IPS-15b (cell line): ENCODE data around the gene TENT4A.

Source experiments
- H3K27me3 ChIP-seq: one replicate; pipeline ENCODE4 v1.6.1; 2013; ENCODE audit warnings: low read length; ENCODE audit not compliant: control insufficient read depth, insufficient read depth
- H3K36me3 ChIP-seq: one replicate; pipeline ENCODE4 v1.6.1; 2013; ENCODE audit warnings: low read length; ENCODE audit not compliant: control insufficient read depth, insufficient read depth
- H3K4me1 ChIP-seq: one replicate; pipeline ENCODE4 v1.6.1; 2013; ENCODE audit warnings: mild to moderate bottlenecking, low read length; ENCODE audit not compliant: control insufficient read depth, insufficient read depth
- H3K4me3 ChIP-seq: one replicate; pipeline ENCODE4 v1.5.1; 2013; ENCODE audit warnings: low read depth, low read length
- H3K9ac ChIP-seq: one replicate; pipeline ENCODE4 v1.6.1; 2013; ENCODE audit warnings: low read depth, mild to moderate bottlenecking, low read length
- H3K9me3 ChIP-seq: one replicate; pipeline ENCODE4 v1.6.1; 2013; ENCODE audit warnings: mild to moderate bottlenecking, low read length; ENCODE audit not compliant: control insufficient read depth, insufficient read depth

The TENT4A gene

GRCh38 chr5:6737043-6737941, 24.1 kb downstream of the TENT4A start:
- Histone ChIP-seq H3K9me3 (no peaks in the 10 kb centered on the region), H3K9ac (no peak overlapping the region), H3K4me1 (no peaks in the 10 kb centered on the region), H3K4me3 (no peak overlapping the region), H3K36me3 (peaks cover 16% of the 10 kb centered on the region), H3K27me3 (no peaks in the 10 kb centered on the region)

GRCh38 chr5:6739603-6740002, 26.4 kb downstream of the TENT4A start:
- Histone ChIP-seq H3K27me3 (no peaks in the 10 kb centered on the region), H3K4me3 (no peak overlapping the region), H3K4me1 (no peaks in the 10 kb centered on the region), H3K9me3 (no peaks in the 10 kb centered on the region), H3K9ac (no peak overlapping the region), H3K36me3 (peaks cover 16% of the 10 kb centered on the region)

- Histone ChIP-seq H3K36me3 (peaks cover 16% of the 10 kb centered on the region), H3K9me3 (no peaks in the 10 kb centered on the region), H3K4me1 (no peaks in the 10 kb centered on the region), H3K9ac (no peak overlapping the region), H3K27me3 (no peaks in the 10 kb centered on the region), H3K4me3 (no peak overlapping the region)
Observed at GRCh38 chr5:6740586-6741150, 27.4 kb downstream of the TENT4A start.

GRCh38 chr5:6742081-6742758, 29.0 kb downstream of the TENT4A start:
- Histone ChIP-seq H3K27me3 (no peaks in the 10 kb centered on the region), H3K9ac (no peak overlapping the region), H3K4me1 (no peaks in the 10 kb centered on the region), H3K9me3 (no peaks in the 10 kb centered on the region), H3K36me3 (peaks cover 16% of the 10 kb centered on the region), H3K4me3 (no peak overlapping the region)

GRCh38 chr5:6743161-6743560, 29.9 kb downstream of the TENT4A start:
- peaks cover 16% of the 10 kb centered on the region for H3K36me3 ChIP-seq
- H3K9me3 ChIP-seq, result no peaks in the 10 kb centered on the region
- no peaks in the 10 kb centered on the region for H3K4me1 ChIP-seq
- no peaks in the 10 kb centered on the region for H3K27me3 ChIP-seq
- no peak overlapping the region for H3K4me3 ChIP-seq
- H3K9ac ChIP-seq, result no peak overlapping the region

GRCh38 chr5:6744841-6745705, 31.8 kb downstream of the TENT4A start:
- Histone ChIP-seq H3K36me3 (peaks cover 10% of the 10 kb centered on the region), H3K9ac (no peak overlapping the region), H3K4me1 (no peaks in the 10 kb centered on the region), H3K4me3 (no peak overlapping the region), H3K27me3 (no peaks in the 10 kb centered on the region), H3K9me3 (no peaks in the 10 kb centered on the region)

- Histone ChIP-seq H3K9me3 (no peaks in the 10 kb centered on the region), H3K4me3 (no peak overlapping the region), H3K36me3 (peaks cover 4% of the 10 kb centered on the region), H3K27me3 (no peaks in the 10 kb centered on the region), H3K4me1 (no peaks in the 10 kb centered on the region), H3K9ac (no peak overlapping the region)
Observed at GRCh38 chr5:6745706-6746222, 32.5 kb downstream of the TENT4A start.

- no peaks in the 10 kb centered on the region for H3K4me1 ChIP-seq
- no peak overlapping the region for H3K9ac ChIP-seq
- H3K9me3 ChIP-seq, result no peaks in the 10 kb centered on the region
- no peaks in the 10 kb centered on the region for H3K27me3 ChIP-seq
- peaks cover 4% of the 10 kb centered on the region for H3K36me3 ChIP-seq
- no peak overlapping the region for H3K4me3 ChIP-seq
Observed at GRCh38 chr5:6746244-6746643, 33.0 kb downstream of the TENT4A start.

GRCh38 chr5:6747103-6747502, 33.9 kb downstream of the TENT4A start:
- Histone ChIP-seq H3K9ac (no peak overlapping the region), H3K4me1 (no peaks in the 10 kb centered on the region), H3K36me3 (peaks cover 6% of the 10 kb centered on the region), H3K27me3 (no peaks in the 10 kb centered on the region), H3K9me3 (no peaks in the 10 kb centered on the region), H3K4me3 (no peak overlapping the region)

GRCh38 chr5:6748142-6748541, 34.9 kb downstream of the TENT4A start:
- H3K4me3 ChIP-seq, result no peak overlapping the region
- no peak overlapping the region for H3K9ac ChIP-seq
- no peaks in the 10 kb centered on the region for H3K9me3 ChIP-seq
- peaks cover 8% of the 10 kb centered on the region for H3K36me3 ChIP-seq
- no peaks in the 10 kb centered on the region for H3K4me1 ChIP-seq
- H3K27me3 ChIP-seq, result no peaks in the 10 kb centered on the region

- H3K27me3 ChIP-seq, result no peaks in the 10 kb centered on the region
- no peak overlapping the region for H3K4me3 ChIP-seq
- H3K9me3 ChIP-seq, result no peaks in the 10 kb centered on the region
- H3K9ac ChIP-seq, result no peak overlapping the region
- H3K4me1 ChIP-seq, result no peaks in the 10 kb centered on the region
- peaks cover 16% of the 10 kb centered on the region for H3K36me3 ChIP-seq
Observed at GRCh38 chr5:6749026-6749716, 35.9 kb downstream of the TENT4A start.
